Neural crest cell (in vitro differentiated cells): ENCODE measurements around the gene HSPB9. TPM values are rescaled to one million over a fixed set of nuclear protein-coding genes. Genes with fewer than 3 reads are reported as not detected.
A peak's percentile ranks its signal among the peaks of the same experiment; 100 is the strongest.

Experiments
- DNase-seq: peaks from one replicate; pipeline ENCODE4 v3.0.0; 2021; ENCODE audit warnings: low read depth, mixed read lengths, low spot score
- H3K27ac Mint-ChIP-seq: one replicate; pipeline ENCODE4 v1.8.0; 2021; ENCODE audit warnings: mild to moderate bottlenecking, mixed read lengths; ENCODE audit not compliant: unreplicated experiment
- H3K27me3 Mint-ChIP-seq: 2 replicates; pipeline ENCODE4 v1.8.0; 2021; ENCODE audit warnings: low read depth, mild to moderate bottlenecking, mixed read lengths
- H3K36me3 Mint-ChIP-seq: 2 replicates; pipeline ENCODE4 v1.8.0; 2021; ENCODE audit warnings: low read depth, mild to moderate bottlenecking, mixed read lengths
- H3K4me1 Mint-ChIP-seq: 2 replicates; pipeline ENCODE4 v1.8.0; 2021; ENCODE audit warnings: mixed read lengths
- H3K4me3 Mint-ChIP-seq: one replicate; pipeline ENCODE4 v1.8.0; 2021; ENCODE audit warnings: mild to moderate bottlenecking, mixed read lengths
- H3K9me3 Mint-ChIP-seq: 2 replicates; pipeline ENCODE4 v1.8.0; 2021; ENCODE audit warnings: mixed read lengths
- CTCF ChIP-seq: fragments of 200-600 bp; sonication (generic); conservative IDR thresholded peaks from 2 replicates; pipeline ENCODE4 v1.5.0; 2021; ENCODE audit warnings: antibody characterized with exemption, mild to moderate bottlenecking
- total RNA-seq: library from RNA; stranded (reverse); gene quantifications from 2 replicates; pipeline ENCODE4 v1.2.1, GENCODE V29; 2021

HSPB9 gene
- total RNA-seq, 1 donor from 2014 or later = 0.40 TPM

- Mint-ChIP-seq H3K36me3 (no peaks in the 10 kb centered on the region), H3K27me3 (no peaks in the 10 kb centered on the region)
Observed at GRCh38 chr17:42153919-42154742, 31.5 kb downstream of the HSPB9 start.

GRCh38 chr17:42155614-42156045 lies 33.0 kb downstream of the HSPB9 start:
- Mint-ChIP-seq H3K27me3 (no peaks in the 10 kb centered on the region), H3K27ac (peak overlapping the region; percentile 35), H3K36me3 (no peaks in the 10 kb centered on the region), H3K4me3 (peak overlapping the region; percentile 91), H3K4me1 (peaks cover 44% of the 10 kb centered on the region), H3K9me3 (no peaks in the 10 kb centered on the region)
- no peak for DNase-seq
- TF ChIP-seq CTCF = no peak

More at GRCh38 chr17:42153919-42154742, 31.5 kb downstream of the HSPB9 start:
- H3K4me3 Mint-ChIP-seq = peak overlapping the region; percentile 91
- peaks cover 39% of the 10 kb centered on the region for H3K4me1 Mint-ChIP-seq
- DNase-seq = no peak
- TF ChIP-seq CTCF = no peak
- peak overlapping the region; percentile 66 for H3K27ac Mint-ChIP-seq
- H3K9me3 Mint-ChIP-seq = no peaks in the 10 kb centered on the region

- peak overlapping the region; percentile 13 for H3K4me3 Mint-ChIP-seq
Observed at GRCh38 chr17:42159796-42160530, 37.4 kb downstream of the HSPB9 start.

GRCh38 chr17:42160531-42160910 lies 37.9 kb downstream of the HSPB9 start:
- Mint-ChIP-seq H3K27ac (no peak overlapping the region), H3K4me3 (peak overlapping the region; percentile 13), H3K27me3 (no peaks in the 10 kb centered on the region), H3K36me3 (no peaks in the 10 kb centered on the region), H3K4me1 (peaks cover 18% of the 10 kb centered on the region), H3K9me3 (no peaks in the 10 kb centered on the region)
- no peak for TF ChIP-seq CTCF
- no peak for DNase-seq

More at GRCh38 chr17:42159796-42160530, 37.4 kb downstream of the HSPB9 start:
- TF ChIP-seq CTCF = no peak
- DNase-seq = no peak
- no peaks in the 10 kb centered on the region for H3K36me3 Mint-ChIP-seq
- no peaks in the 10 kb centered on the region for H3K27me3 Mint-ChIP-seq
- peaks cover 22% of the 10 kb centered on the region for H3K4me1 Mint-ChIP-seq
- peak overlapping the region; percentile 27 for H3K27ac Mint-ChIP-seq
- no peaks in the 10 kb centered on the region for H3K9me3 Mint-ChIP-seq

- peaks cover 3% of the 10 kb centered on the region for H3K27me3 Mint-ChIP-seq
- H3K27ac Mint-ChIP-seq = no peak overlapping the region
- no peaks in the 10 kb centered on the region for H3K9me3 Mint-ChIP-seq
- H3K4me3 Mint-ChIP-seq = no peak overlapping the region
- DNase-seq = no peak
- no peaks in the 10 kb centered on the region for H3K36me3 Mint-ChIP-seq
- peak; percentile 50 for TF ChIP-seq CTCF
- peaks cover 15% of the 10 kb centered on the region for H3K4me1 Mint-ChIP-seq
Observed at GRCh38 chr17:42163113-42163512, 40.5 kb downstream of the HSPB9 start.
